GM12878 (cell line): ENCODE measurements around the gene ULK4. TPM values are rescaled to one million over a fixed set of nuclear protein-coding genes. Genes with fewer than 3 reads are reported as not detected.
A peak's percentile ranks its signal among the peaks of the same experiment; 100 is the strongest.

Experiments used
- ATAC-seq: fragments of 200-7000 bp; cut with Tn5 transposase; 3 replicates; pipeline ENCODE4 v1.9.1; 2020; ENCODE audit warnings: mild to moderate bottlenecking, moderate library complexity
- BruUV-seq: library from RNA; stranded (reverse); fragments of 400-500 nt; replicated peaks from 2 replicates; lab custom pipeline; 2021; lab: Mats Ljungman, UMichigan
- CTCF ChIA-PET: fragments of 300-600 bp; sonication (Branson Sonifier 250); formaldehyde crosslinking; extraction: SDS; loops from one replicate; lab custom pipeline; 2021; ENCODE audit warnings: inconsistent platforms; lab: Yijun Ruan, JAX
- POLR2A ChIA-PET: fragments of 350-600 bp; formaldehyde crosslinking; extraction: SDS; loops from one replicate; lab custom pipeline; 2021; ENCODE audit warnings: inconsistent platforms; lab: Charles Lee
- RAD21 ChIA-PET: fragments of 300-600 bp; sonication (Branson Sonifier 250); formaldehyde crosslinking; loops from one replicate; lab custom pipeline; 2023; ENCODE audit warnings: antibody characterized with exemption; ENCODE audit not compliant: unreplicated experiment; lab: Charles Lee
- SMC1A ChIA-PET: fragments of 300-600 bp; sonication (Branson Sonifier 250); formaldehyde crosslinking; loops from one replicate; lab custom pipeline; 2023; ENCODE audit not compliant: unreplicated experiment, uncharacterized antibody; lab: Charles Lee
- DNase-seq: peaks from one replicate; pipeline ENCODE4 v3.0.0-alpha.2; 2011; ENCODE audit warnings: low read depth, low spot score
- FAIRE-seq: peaks from 3 replicates; lab custom pipeline; 2011; peaks lifted over from hg19 to GRCh38; lab: Jason Lieb, UNC
- H2AFZ ChIP-seq: 2 replicates; pipeline ENCODE4 v1.6.0; 2011; ENCODE audit warnings: low read depth, low read length, control low read depth; ENCODE audit not compliant: control insufficient read depth
- H3K27ac ChIP-seq: 2 replicates; pipeline ENCODE4 v1.5.1; 2011; ENCODE audit warnings: control low read depth; ENCODE audit not compliant: control insufficient read depth, insufficient read depth
- H3K27me3 ChIP-seq, 2 experiments: replicated peaks in 1 of 2; 2 replicates each; pipeline versions ENCODE4 v1.6.0 to v1.6.1; 2011; ENCODE audit warnings: low read length in 1 of 2; ENCODE audit not compliant: control insufficient read depth in 2 of 2, insufficient read depth in 2 of 2
- H3K36me3 ChIP-seq, 2 experiments: 2 replicates each; pipeline ENCODE4 v1.5.1; 2011; ENCODE audit warnings: low read length in 1 of 2; ENCODE audit not compliant: control insufficient read depth in 2 of 2, insufficient read depth in 2 of 2
- H3K4me1 ChIP-seq: 2 replicates; pipeline ENCODE4 v1.6.1; 2011; ENCODE audit warnings: mild to moderate bottlenecking, low read length, moderate library complexity, mixed read lengths; ENCODE audit not compliant: control insufficient read depth, insufficient read depth
- H3K4me2 ChIP-seq: 2 replicates; pipeline ENCODE4 v1.6.0; 2011; ENCODE audit warnings: control low read depth; ENCODE audit not compliant: control insufficient read depth, insufficient read depth
- H3K4me3 ChIP-seq: fragments of 200-600 bp; sonication (generic); 2 replicates; pipeline ENCODE4 v1.5.1; 2016
- H3K79me2 ChIP-seq: 2 replicates; pipeline ENCODE4 v1.6.0; 2011; ENCODE audit warnings: low read length; ENCODE audit not compliant: control insufficient read depth, insufficient read depth
- H3K9ac ChIP-seq: 2 replicates; pipeline ENCODE4 v1.8.0; 2011; ENCODE audit warnings: low read length, control low read depth, mixed read lengths; ENCODE audit not compliant: control insufficient read depth, insufficient read depth
- H3K9me3 ChIP-seq: replicated peaks from 3 replicates; pipeline ENCODE4 v1.5.1; 2011; ENCODE audit warnings: mild to moderate bottlenecking, low read length; ENCODE audit not compliant: control insufficient read depth, insufficient read depth
- H4K20me1 ChIP-seq: 2 replicates; pipeline ENCODE4 v1.6.0; 2011; ENCODE audit not compliant: control insufficient read depth, insufficient read depth
- ATF7 ChIP-seq: fragments of 450-650 bp; IDR thresholded peaks from 2 replicates; pipeline ENCODE4 v1.6.1; 2016; ENCODE audit warnings: low read depth, mild to moderate bottlenecking
- BACH1 ChIP-seq: fragments of 450-650 bp; IDR thresholded peaks from 2 replicates; pipeline ENCODE4 v1.6.1; 2017; ENCODE audit warnings: mild to moderate bottlenecking, borderline replicate concordance
- DPF2 ChIP-seq: fragments of 450-650 bp; IDR thresholded peaks from 2 replicates; pipeline ENCODE4 v1.6.1; 2017; ENCODE audit warnings: mild to moderate bottlenecking
- EZH2 ChIP-seq: IDR thresholded peaks from 2 replicates; pipeline ENCODE4 v1.6.1; 2012; ENCODE audit warnings: low read depth, mild to moderate bottlenecking, control low read depth, inconsistent platforms, low read length, borderline replicate concordance; ENCODE audit not compliant: control insufficient read depth
- MEF2A ChIP-seq: IDR thresholded peaks from 2 replicates; pipeline ENCODE4 v1.6.1; 2011; ENCODE audit warnings: low read depth, mild to moderate bottlenecking, low read length, moderate library complexity; ENCODE audit not compliant: insufficient read depth
- NFYA ChIP-seq: IDR thresholded peaks from 2 replicates; pipeline ENCODE4 v1.6.1; 2011; ENCODE audit warnings: low read depth, mild to moderate bottlenecking, low read length, improper control_type of control experiment, borderline replicate concordance
- PAX5 ChIP-seq: IDR thresholded peaks from 2 replicates; pipeline ENCODE4 v1.6.1; 2011; ENCODE audit warnings: low read depth, low read length, borderline replicate concordance
- RAD21 ChIP-seq: IDR thresholded peaks from 2 replicates; pipeline ENCODE4 v1.6.1; 2011; ENCODE audit warnings: mild to moderate bottlenecking, low read depth, low read length, moderate library complexity; ENCODE audit not compliant: insufficient read depth
- RELA ChIP-seq: fragments of 450-650 bp; IDR thresholded peaks from 2 replicates; pipeline ENCODE4 v1.8.0; 2014; ENCODE audit warnings: borderline replicate concordance; ENCODE audit not compliant: partially characterized antibody
- SPI1 ChIP-seq: IDR thresholded peaks from 2 replicates; pipeline ENCODE4 v1.6.1; 2011; ENCODE audit warnings: low read depth, mild to moderate bottlenecking, low read length, moderate library complexity, borderline replicate concordance; ENCODE audit not compliant: insufficient read depth
- WGBS: methylation state at CpG from one replicate; pipeline ENCODE4 v1.1.6; 2016; ENCODE audit warnings: low lambda C conversion rate; ENCODE audit not compliant: insufficient replicate concordance, insufficient coverage; ENCODE audit errors: missing lambda C conversion rate; 5-methylcytosine and 5-hydroxymethylcytosine counted together
- in situ Hi-C: fragments of 300-500 bp; cut with MboI; formaldehyde crosslinking; loops from 9 replicates; pipeline ENCODE4 v1.14.3; 2018; ENCODE audit warnings: mixed read lengths
- intact Hi-C: fragments of 100-400 bp; cut with micrococcal nuclease; formaldehyde crosslinking; loops from one replicate; pipeline ENCODE4 v1.14.2; 2022; ENCODE audit not compliant: unreplicated experiment
- polyA plus RNA-seq, 11 experiments: library from polyadenylated mRNA; depleted of rRNA in 4 of 11; unstranded in 6 of 11; stranded (reverse) in 5 of 11; fragments of >200 nt; fragmentation: Nextera tagmentation in 4 of 11; fragmentation: Illumina TruSeq in 1 of 11; extraction: Ambion mirVana in 4 of 11; extraction: Trizol in 1 of 11; gene quantifications; 1 replicate in 1 of 11; 2 replicates in 10 of 11; pipeline versions ENCODE4 v1.2.1 to v1.2.3, GENCODE V29; 2011 to 2016; ENCODE audit warnings: inconsistent platforms in 2 of 11, missing spikeins in 2 of 11, low read depth in 1 of 11
- total RNA-seq, 4 experiments: library from RNA; depleted of rRNA in 3 of 4; stranded (reverse); fragments of >200 nt in 3 of 4; fragmentation: Illumina TruSeq in 1 of 4; extraction: Trizol in 1 of 4; gene quantifications; 2 replicates each; pipeline versions ENCODE4 v1.2.1 to v1.2.3, GENCODE V29; 2013 to 2021
- TF ChIP-seq, protein P1 (sequence below): fragments of 450-650 bp; IDR thresholded peaks from 2 replicates; pipeline ENCODE4 v1.6.1; 2017; ENCODE audit warnings: mild to moderate bottlenecking, moderate library complexity

ULK4 gene
- total and polyA plus RNA-seq, 10 of the 15 experiments (the other 5 are each of a cell fraction or from before 2014, with no cell fraction given), result 3.5 to 7.6 (median 6.3) TPM

DNA sequence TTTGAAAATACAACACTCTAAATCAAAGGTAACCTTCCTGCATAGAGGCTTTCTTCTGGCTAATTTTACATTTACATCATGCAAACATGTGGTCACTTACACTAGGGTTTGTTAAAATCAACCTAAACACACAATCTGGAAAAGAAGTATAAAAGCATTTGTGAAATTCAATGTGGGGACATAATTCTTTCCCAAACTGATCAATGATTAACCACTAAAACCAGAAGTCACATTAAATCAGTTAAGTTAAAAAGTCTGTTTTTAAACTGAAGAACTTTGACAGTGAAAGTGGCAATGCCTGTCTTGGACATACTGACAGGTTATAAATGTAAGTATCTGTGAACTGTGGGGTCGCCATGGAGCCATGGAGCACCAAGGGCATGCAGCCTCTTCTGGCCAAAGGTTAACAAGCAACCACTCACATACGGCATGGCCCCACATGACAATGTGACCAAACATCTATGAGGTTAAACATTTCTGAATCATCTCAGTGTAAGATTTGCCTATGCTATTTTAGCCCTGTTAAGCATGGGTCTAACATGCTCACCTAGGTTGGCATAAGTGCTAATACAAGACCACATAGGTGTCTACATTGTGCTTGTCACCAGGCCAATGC, 484.4 kb downstream of the ULK4 start:
- Histone ChIP-seq H3K4me2 (no peak overlapping the region), H3K9me3 (no peaks in the 10 kb centered on the region; the same call in 1 of the 3 replicates), H3K36me3 (no peaks in the 10 kb centered on the region), H3K79me2 (no peaks in the 10 kb centered on the region), H3K27ac (no peak overlapping the region), H3K27me3 (no peaks in the 10 kb centered on the region), H3K4me1 (no peaks in the 10 kb centered on the region), H3K9ac (no peak overlapping the region), H4K20me1 (no peaks in the 10 kb centered on the region), H3K4me3 (no peak overlapping the region), H2AFZ (no peak overlapping the region)
- intact Hi-C loops, result no loop called here
- CTCF ChIA-PET, result no interaction called here
- POLR2A ChIA-PET, result no interaction called here
- TF ChIP-seq EZH2 (no peak), BACH1 (no peak), MEF2A (no peak), RELA (no peak), SPI1 (no peak), RAD21 (no peak), ATF7 (no peak), NFYA (no peak), DPF2 (no peak), PAX5 (no peak)
- TF ChIP-seq, protein P1, sequence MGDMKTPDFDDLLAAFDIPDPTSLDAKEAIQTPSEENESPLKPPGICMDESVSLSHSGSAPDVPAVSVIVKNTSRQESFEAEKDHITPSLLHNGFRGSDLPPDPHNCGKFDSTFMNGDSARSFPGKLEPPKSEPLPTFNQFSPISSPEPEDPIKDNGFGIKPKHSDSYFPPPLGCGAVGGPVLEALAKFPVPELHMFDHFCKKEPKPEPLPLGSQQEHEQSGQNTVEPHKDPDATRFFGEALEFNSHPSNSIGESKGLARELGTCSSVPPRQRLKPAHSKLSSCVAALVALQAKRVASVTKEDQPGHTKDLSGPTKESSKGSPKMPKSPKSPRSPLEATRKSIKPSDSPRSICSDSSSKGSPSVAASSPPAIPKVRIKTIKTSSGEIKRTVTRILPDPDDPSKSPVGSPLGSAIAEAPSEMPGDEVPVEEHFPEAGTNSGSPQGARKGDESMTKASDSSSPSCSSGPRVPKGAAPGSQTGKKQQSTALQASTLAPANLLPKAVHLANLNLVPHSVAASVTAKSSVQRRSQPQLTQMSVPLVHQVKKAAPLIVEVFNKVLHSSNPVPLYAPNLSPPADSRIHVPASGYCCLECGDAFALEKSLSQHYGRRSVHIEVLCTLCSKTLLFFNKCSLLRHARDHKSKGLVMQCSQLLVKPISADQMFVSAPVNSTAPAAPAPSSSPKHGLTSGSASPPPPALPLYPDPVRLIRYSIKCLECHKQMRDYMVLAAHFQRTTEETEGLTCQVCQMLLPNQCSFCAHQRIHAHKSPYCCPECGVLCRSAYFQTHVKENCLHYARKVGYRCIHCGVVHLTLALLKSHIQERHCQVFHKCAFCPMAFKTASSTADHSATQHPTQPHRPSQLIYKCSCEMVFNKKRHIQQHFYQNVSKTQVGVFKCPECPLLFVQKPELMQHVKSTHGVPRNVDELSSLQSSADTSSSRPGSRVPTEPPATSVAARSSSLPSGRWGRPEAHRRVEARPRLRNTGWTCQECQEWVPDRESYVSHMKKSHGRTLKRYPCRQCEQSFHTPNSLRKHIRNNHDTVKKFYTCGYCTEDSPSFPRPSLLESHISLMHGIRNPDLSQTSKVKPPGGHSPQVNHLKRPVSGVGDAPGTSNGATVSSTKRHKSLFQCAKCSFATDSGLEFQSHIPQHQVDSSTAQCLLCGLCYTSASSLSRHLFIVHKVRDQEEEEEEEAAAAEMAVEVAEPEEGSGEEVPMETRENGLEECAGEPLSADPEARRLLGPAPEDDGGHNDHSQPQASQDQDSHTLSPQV, result no peak
- in situ Hi-C loops, result no loop called here
- 0% methylated on average over 2 of the region's 2 CpGs for WGBS
- RAD21 ChIA-PET, result no interaction called here
- FAIRE-seq, result no peak
- SMC1A ChIA-PET, result interaction anchor here (1.3 kb wide), 1 partner anchor 27 kb away, joined by 5 read pairs; no protein-coding TSS in a partner anchor
- ATAC-seq, result peak; percentile 53
- no TSS peak for BruUV-seq
- DNase-seq, result no peak
